ENCODE data around the gene SNX11.

The SNX11 gene

GRCh38 chr17:48134912-48135480, 27.4 kb downstream of the SNX11 start:
- no peak for DNase-seq

GRCh38 chr17:48137656-48138055, 30.1 kb downstream of the SNX11 start:
- no peak for DNase-seq

GRCh38 chr17:48139944-48140343, 32.4 kb downstream of the SNX11 start:
- no peak for DNase-seq

- peak; percentile 52 for DNase-seq
Observed at GRCh38 chr17:48143629-48144028, 36.1 kb downstream of the SNX11 start.

- no peak for DNase-seq
Observed at GRCh38 chr17:48144231-48144630, 36.7 kb downstream of the SNX11 start.

- DNase-seq: no peak
Observed at GRCh38 chr17:48144976-48145798, 37.6 kb downstream of the SNX11 start.

GRCh38 chr17:48148029-48148770, 40.6 kb downstream of the SNX11 start:
- DNase-seq: no peak

- peak; percentile 34 for DNase-seq
Observed at GRCh38 chr17:48148854-48149786, 41.6 kb downstream of the SNX11 start.

GRCh38 chr17:48149787-48150463, 42.4 kb downstream of the SNX11 start:
- no peak for DNase-seq

GRCh38 chr17:48150597-48151001, 43.0 kb downstream of the SNX11 start:
- DNase-seq: no peak

- DNase-seq: no peak
Observed at GRCh38 chr17:48151220-48151619, 43.7 kb downstream of the SNX11 start.

- no peak for DNase-seq
Observed at GRCh38 chr17:48152289-48152688, 44.7 kb downstream of the SNX11 start.

- peak; percentile 87 for DNase-seq
Observed at GRCh38 chr17:48153691-48154358, 46.3 kb downstream of the SNX11 start.

- DNase-seq: peak; percentile 86
Observed at GRCh38 chr17:48155889-48156611, 48.5 kb downstream of the SNX11 start.

GRCh38 chr17:48159232-48159631, 51.7 kb downstream of the SNX11 start:
- DNase-seq: peak; percentile 38

- DNase-seq: peak; percentile 100
Observed at GRCh38 chr17:48160177-48161081, 52.9 kb downstream of the SNX11 start.

GRCh38 chr17:48161127-48161905, 53.8 kb downstream of the SNX11 start:
- no peak for DNase-seq

- DNase-seq: peak; percentile 40
Observed at GRCh38 chr17:48162306-48162934, 54.9 kb downstream of the SNX11 start.
